NCI-H1092 (cell line): Measurements from ENCODE around the gene PSG1.
"Not testable (repeated sequence)": the region's sequence is repeated elsewhere in the genome, so short reads cannot be mapped to it uniquely, and the experiment has no call there.

Experiments
- DNase-seq: peaks from one replicate; lab custom pipeline; 2025; lab: John Stamatoyannopoulos, UW

Gene PSG1

GRCh38 chr19:42819960-42820650, 59.4 kb downstream of the PSG1 start:
- DNase-seq, result not testable (repeated sequence)

DNA sequence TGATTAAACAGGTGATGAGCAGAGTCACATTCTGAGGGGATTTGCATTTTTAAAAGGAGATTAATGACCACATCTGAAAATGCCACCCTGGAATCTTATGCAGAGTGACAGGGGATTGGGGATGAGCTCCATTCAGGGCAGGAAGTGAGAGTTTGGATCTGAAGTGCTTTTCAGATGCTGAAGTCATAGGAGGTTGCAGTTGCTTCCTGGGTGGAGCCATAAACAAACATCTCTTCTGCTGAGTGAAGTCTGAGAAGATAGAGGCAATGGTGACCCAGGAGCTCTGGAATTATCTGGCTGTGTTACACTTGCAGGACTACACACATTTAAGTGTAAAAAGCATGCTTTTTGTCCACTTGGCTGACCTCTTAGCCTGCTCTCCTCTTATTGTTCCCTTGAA, 62.6 kb downstream of the PSG1 start:
- no peak for DNase-seq
